K562 (cell line): ENCODE results near the gene UHMK1. TPM values are rescaled to one million over a fixed set of nuclear protein-coding genes. Genes with fewer than 3 reads are reported as not detected.

Experiments
- AFF4 ChIP-seq: sonication (generic); formaldehyde crosslinking; IDR thresholded peaks from 2 replicates; pipeline ENCODE4 v1.8.0; 2023; ENCODE audit warnings: mild to moderate bottlenecking, missing genetic modification reagents
- DEAF1 ChIP-seq: fragments of 450-650 bp; formaldehyde crosslinking; IDR thresholded peaks from 2 replicates; pipeline ENCODE4 v1.4.0; 2020; ENCODE audit warnings: mild to moderate bottlenecking, moderate library complexity
- GATAD2A ChIP-seq: fragments of 450-650 bp; IDR thresholded peaks from 2 replicates; pipeline ENCODE4 v1.6.1; 2017
- L3MBTL2 ChIP-seq: fragments of 450-650 bp; IDR thresholded peaks from 2 replicates; pipeline ENCODE4 v1.6.1; 2016; ENCODE audit warnings: mild to moderate bottlenecking, moderate library complexity
- MTF1 ChIP-seq: fragments of 250-450 bp; sonication (Bioruptor Pico); IDR thresholded peaks from 2 replicates; pipeline ENCODE4 v1.9.0; 2021; ENCODE audit warnings: moderate library complexity, mild to moderate bottlenecking, inconsistent platforms, borderline replicate concordance
- RBFOX2 ChIP-seq: fragments of 200-400 bp; formaldehyde crosslinking; IDR thresholded peaks from 2 replicates; pipeline ENCODE4 v1.6.1; 2017; ENCODE audit warnings: low read depth, mild to moderate bottlenecking, low read length, moderate library complexity
- RBM17 ChIP-seq: fragments of 200-400 bp; formaldehyde crosslinking; IDR thresholded peaks from 2 replicates; pipeline ENCODE4 v1.6.1; 2017; ENCODE audit warnings: low read depth, mild to moderate bottlenecking, low read length, borderline replicate concordance
- SAP30 ChIP-seq: fragments of 200-600 bp; sonication (generic); IDR thresholded peaks from 2 replicates; pipeline ENCODE4 v1.6.1; 2012; ENCODE audit warnings: borderline replicate concordance, low read depth, mild to moderate bottlenecking, moderate library complexity, low read length, control low read depth, inconsistent platforms; ENCODE audit not compliant: insufficient read depth, poor library complexity, severe bottlenecking
- TFE3 ChIP-seq: fragments of 450-650 bp; formaldehyde crosslinking; IDR thresholded peaks from 2 replicates; pipeline ENCODE4 v1.4.0; 2020; ENCODE audit warnings: mild to moderate bottlenecking, mixed read lengths
- THAP12 ChIP-seq: fragments of 250-450 bp; sonication (Bioruptor Pico); IDR thresholded peaks from 2 replicates; pipeline ENCODE4 v1.9.0; 2021; ENCODE audit warnings: mild to moderate bottlenecking, inconsistent platforms
- ZNF143 ChIP-seq: sonication (generic); formaldehyde crosslinking; IDR thresholded peaks from 2 replicates; pipeline ENCODE4 v1.9.0; 2022; ENCODE audit warnings: mild to moderate bottlenecking, missing genetic modification reagents
- ZNF184 ChIP-seq: sonication (generic); formaldehyde crosslinking; IDR thresholded peaks from 2 replicates; pipeline ENCODE4 v1.5.0; 2020; ENCODE audit warnings: missing genetic modification reagents
- ZNF23 ChIP-seq: fragments of 250-450 bp; sonication (Bioruptor Pico); IDR thresholded peaks from 2 replicates; pipeline ENCODE4 v1.4.0; 2020; ENCODE audit warnings: mild to moderate bottlenecking
- ZNF592 ChIP-seq: fragments of 450-650 bp; IDR thresholded peaks from 2 replicates; pipeline ENCODE4 v1.6.1; 2017; ENCODE audit warnings: antibody characterized with exemption, mild to moderate bottlenecking
- polyA plus RNA-seq, 8 experiments: library from polyadenylated mRNA; depleted of rRNA in 4 of 8; stranded (reverse) in 5 of 8; unstranded in 3 of 8; fragments of >200 nt; fragmentation: Nextera tagmentation in 2 of 8; fragmentation: Illumina TruSeq in 1 of 8; extraction: Ambion mirVana in 2 of 8; extraction: Trizol in 1 of 8; gene quantifications; 2 replicates each; pipeline versions ENCODE4 v1.2.1 to v1.2.3, GENCODE V29; 2011 to 2014; ENCODE audit warnings: inconsistent platforms in 1 of 8, missing spikeins in 1 of 8
- total RNA-seq, 7 experiments: library from RNA; depleted of rRNA in 6 of 7; stranded (reverse); fragments of >200 nt in 6 of 7; fragmentation: Illumina TruSeq in 2 of 7; extraction: Trizol in 2 of 7; gene quantifications; 2 replicates each; pipeline versions ENCODE4 v1.2.1 to v1.2.3, GENCODE V29; 2011 to 2021; ENCODE audit warnings: low replicate concordance in 1 of 7

UHMK1 gene
- total and polyA plus RNA-seq, 9 of the 15 experiments (the other 6 are each of a cell fraction or from before 2014, with no cell fraction given), result 13.1 to 72.4 (median 38.3) TPM

- TF ChIP-seq ZNF592 (0 out of 2 replicates have a peak, but pooled peaks have one; percentile 12), TFE3 (CRISPR knock-in tag) (no peak), RBFOX2 (no peak), SAP30 (no peak), ZNF143 (CRISPR knock-in tag) (no peak), RBM17 (no peak), MTF1 (no peak), ZNF23 (CRISPR knock-in tag) (no peak), ZNF184 (CRISPR knock-in tag) (no peak), THAP12 (CRISPR knock-in tag) (no peak), AFF4 (CRISPR knock-in tag) (no peak), GATAD2A (peak; percentile 61; the same call in 1 of the 2 replicates), L3MBTL2 (peak; percentile 28), DEAF1 (CRISPR knock-in tag) (no peak)
Measured at GRCh38 chr1:162564762-162565218, 67.2 kb downstream of the UHMK1 start (continued).
